HG03442 (cell line): Measurements from ENCODE around the gene SRSF3.

Source experiments
- ATAC-seq: cut with Tn5 transposase; IDR thresholded peaks from one replicate; pipeline ENCODE4 v1.9.1; 2021; ENCODE audit warnings: mild to moderate bottlenecking, moderate library complexity; ENCODE audit not compliant: unreplicated experiment

Gene SRSF3

DNA sequence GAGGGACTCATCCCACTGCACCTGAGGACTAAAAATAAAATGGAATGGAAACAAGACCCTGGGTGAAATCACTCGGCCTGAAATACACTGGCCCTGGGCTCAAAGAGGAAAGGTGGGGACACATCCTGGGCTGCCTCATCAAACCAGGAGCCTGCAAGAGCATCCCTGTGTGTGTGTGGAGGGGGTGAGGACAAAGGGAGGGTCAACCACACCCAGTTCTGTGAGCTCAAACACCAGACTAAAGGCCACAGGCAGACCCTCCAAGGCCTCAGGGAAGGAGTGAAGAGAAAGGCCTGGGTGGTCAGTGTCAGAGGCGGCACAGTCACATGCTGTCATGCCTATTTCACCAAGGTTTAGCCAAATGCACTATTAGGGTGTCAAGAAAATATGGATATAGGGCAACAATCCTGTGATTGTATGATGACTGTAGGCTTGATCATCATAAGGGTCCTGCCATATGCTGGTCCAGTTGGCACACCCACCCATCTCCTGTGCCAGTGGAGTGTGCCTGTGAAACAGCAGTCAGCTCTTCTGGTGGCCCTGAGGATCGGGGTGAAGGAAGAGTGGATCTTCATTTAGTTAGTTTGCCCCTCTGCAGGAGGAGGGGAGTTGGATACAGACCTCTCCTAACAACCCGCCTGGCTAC is 28.9 kb downstream of the SRSF3 start:
- no peak for ATAC-seq

DNA sequence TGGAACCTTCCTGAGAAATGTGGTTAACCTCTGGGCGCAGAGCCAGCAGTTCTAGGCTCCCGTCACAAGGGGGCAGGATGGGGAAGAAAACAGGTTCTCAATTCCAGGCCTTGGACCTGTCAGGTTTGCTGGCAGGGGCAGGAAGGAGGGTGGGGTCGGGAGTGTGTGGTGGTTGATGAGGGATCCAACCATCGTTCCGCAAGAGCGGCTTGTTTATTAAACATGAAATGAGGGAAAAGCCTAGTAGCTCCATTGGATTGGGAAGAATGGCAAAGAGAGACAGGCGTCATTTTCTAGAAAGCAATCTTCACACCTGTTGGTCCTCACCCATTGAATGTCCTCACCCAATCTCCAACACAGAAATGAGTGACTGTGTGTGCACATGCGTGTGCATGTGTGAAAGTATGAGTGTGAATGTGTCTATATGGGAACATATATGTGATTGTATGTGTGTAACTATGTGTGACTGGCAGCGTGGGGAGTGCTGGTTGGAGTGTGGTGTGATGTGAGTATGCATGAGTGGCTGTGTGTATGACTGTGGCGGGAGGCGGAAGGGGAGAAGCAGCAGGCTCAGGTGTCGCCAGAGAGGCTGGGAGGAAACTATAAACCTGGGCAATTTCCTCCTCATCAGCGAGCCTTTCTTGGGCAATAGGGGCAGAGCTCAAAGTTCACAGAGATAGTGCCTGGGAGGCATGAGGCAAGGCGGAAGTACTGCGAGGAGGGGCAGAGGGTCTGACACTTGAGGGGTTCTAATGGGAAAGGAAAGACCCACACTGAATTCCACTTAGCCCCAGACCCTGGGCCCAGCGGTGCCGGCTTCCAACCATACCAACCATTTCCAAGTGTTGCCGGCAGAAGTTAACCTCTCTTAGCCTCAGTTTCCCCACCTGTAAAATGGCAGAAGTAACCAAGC is 29.6 kb downstream of the SRSF3 start:
- no peak for ATAC-seq

DNA sequence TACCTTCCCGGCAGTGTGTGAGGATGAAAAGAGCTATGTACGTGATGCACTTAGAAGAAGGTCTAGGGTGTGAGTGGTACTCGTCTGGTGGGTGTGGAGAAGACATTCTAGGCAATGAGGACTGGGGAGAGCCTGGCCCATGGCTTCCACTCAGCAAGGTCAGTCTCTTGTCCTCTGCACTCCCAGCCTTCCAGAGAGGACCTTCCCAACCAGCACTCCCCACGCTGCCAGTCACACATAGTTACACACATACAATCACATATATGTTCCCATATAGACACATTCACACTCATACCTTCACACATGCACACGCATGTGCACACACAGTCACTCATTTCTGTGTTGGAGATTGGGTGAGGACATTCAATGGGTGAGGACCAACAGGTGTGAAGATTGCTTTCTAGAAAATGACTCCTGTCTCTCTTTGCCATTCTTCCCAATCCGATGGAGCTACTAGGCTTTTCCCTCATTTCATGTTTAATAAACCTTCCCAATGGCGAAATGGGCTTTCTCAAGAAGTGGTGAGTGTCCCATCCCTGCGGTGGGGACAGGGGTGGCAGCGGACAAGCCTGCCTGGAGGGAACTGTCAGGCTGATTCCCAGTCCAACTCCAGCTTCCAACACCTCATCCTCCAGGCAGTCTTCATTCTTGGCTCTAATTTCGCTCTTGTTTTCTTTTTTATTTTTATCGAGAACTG is 30.4 kb downstream of the SRSF3 start:
- ATAC-seq = no peak

DNA sequence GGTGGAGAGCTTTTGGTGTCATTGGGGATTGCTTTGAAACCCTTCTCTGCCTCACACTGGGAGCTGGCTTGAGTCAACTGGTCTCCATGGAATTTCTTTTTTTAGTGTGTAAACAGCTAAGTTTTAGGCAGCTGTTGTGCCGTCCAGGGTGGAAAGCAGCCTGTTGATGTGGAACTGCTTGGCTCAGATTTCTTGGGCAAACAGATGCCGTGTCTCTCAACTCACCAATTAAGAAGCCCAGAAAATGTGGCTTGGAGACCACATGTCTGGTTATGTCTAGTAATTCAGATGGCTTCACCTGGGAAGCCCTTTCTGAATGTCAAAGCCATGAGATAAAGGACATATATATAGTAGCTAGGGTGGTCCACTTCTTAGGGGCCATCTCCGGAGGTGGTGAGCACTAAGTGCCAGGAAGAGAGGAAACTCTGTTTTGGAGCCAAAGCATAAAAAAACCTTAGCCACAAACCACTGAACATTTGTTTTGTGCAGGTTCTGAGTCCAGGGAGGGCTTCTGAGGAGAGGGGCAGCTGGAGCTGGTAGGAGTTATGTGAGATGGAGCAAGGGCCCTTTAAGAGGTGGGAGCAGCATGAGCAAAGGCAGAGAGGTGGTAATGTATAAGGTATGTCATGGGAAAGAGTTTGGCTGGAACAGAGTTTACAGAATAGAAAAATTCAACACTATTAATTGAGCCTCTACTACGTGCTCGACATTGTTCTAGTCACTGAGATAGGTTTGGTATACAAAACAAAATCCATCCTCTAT is 31.2 kb downstream of the SRSF3 start:
- ATAC-seq = no peak

DNA sequence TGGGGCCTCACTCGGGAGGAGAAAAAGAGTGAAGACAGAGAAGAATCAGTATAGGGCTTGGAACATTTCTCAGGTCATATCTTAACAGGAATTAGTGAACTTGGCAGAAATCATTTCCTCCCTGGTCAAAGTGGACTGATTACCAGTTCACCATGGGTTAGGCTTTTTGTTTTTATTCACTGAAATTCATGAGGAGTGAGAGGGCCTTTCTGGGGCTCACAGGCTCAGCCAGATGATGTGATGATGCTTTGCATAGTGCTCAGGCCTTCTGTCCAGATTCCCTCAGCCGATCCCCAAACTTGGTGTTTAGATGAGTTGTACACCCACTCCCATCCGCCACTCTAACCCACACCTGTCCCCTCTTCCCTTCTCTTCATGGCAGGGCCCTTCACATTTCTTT is 32.5 kb downstream of the SRSF3 start:
- ATAC-seq = no peak

DNA sequence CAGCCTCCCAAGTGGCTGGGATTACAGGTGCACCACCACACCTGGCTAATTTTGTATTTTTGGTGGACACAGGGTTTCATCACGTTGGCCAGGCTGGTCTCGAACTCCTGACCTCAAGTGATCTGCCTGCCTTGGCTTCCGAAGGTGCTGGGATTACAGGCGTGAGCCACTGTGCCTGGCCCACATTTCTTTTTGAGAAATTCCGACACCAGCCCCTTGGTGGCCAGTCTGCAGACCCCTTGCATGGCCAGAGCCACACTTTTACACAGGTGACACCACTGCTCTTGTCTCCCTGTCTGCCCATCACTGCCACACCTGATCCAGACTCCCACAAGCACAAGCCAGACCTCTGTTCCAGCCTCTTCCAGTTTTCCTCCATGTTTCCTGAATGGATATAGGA is 33.0 kb downstream of the SRSF3 start:
- ATAC-seq = no peak

DNA sequence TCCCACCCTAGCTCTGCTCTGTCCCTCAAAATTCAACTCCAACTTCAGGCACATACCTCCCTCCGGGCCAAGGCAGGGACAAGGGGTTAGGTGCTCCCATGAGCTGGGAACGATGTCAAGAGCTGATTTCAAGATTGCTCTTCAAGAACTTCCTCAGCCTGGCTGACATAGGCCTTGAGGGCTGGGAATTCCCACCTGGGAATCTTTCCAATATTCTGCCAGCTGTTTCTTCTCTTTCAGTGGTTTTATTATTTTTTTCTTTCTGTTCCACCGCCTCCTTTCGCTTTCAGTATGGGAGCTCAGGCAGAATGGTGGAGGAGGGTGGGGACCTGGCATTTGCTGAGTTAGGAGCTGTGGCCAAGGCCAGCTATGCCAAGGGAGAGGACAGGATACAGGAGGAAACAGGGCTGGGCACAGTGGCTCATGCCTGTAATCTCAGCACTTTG is 33.7 kb downstream of the SRSF3 start:
- ATAC-seq = no peak

DNA sequence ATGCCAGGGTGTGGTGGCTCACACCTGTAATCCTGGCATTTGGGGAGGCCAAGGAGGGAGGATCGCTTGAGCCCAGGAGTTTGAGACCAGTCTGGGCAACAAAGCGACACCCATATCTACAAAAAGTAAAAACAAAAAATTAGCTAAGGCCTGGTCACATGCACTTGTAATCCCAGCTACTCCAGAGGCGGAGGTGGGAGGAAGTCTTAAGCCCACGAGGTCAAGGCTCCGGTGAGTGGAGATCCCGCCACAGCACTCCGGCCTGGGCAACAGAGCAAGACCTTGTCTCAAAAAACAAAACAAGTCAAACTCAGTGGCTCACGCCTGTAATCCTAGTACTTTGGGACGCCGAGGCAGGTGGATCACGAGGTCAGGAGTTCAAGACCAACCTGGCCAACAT is 35.6 kb downstream of the SRSF3 start:
- no peak for ATAC-seq

DNA sequence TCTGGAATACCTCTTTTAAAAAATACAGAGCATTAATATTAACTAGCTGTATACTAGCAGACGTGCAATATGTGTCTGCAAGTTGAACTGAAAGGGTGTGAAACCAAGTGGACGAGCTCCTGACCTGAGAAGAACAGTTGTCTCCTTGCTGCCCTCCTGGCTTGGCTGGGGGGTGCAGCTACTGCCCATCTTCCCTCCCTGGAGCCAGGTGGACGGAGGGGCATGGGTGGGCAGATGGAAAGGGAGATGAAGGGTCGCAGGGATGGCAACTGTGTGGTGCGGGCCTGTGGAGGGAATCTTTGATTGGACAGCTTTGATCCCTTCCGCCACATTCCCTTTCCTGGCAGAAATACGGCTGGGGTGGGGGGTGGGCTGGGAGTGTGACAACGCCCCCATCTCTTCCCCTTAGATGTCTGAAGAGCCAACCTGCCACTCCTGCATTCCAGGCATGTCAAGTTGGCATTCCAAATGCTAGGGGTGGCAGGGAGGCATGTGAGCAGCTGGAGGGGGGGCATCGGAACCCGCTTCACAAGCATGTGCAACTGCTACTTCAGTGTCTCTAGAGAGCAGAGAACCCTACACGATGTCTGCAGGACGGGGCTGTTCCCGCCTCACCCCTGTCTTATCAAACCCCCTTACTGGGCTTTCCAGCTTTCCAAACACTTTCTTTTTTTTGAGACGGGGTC is 37.3 kb downstream of the SRSF3 start:
- ATAC-seq = no peak

DNA sequence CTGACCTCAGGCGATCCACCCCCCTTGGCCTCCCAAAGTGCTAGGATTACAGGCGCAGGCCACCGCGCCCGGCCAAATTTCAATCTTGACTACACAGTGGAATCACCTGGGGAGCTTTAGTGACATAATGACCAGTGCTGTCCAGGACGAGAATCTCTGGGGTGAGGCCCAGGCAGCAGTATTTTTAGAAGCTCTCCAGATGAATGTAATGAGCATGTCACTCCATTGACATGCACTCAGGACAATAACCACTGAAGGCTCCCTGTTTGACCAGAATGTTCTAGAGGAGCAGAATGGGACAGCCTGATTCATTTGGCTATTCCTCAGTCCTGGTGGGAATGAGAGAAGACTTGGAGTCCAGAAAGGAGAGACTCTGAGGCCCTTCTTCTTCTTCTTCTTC is 39.2 kb downstream of the SRSF3 start:
- no peak for ATAC-seq

DNA sequence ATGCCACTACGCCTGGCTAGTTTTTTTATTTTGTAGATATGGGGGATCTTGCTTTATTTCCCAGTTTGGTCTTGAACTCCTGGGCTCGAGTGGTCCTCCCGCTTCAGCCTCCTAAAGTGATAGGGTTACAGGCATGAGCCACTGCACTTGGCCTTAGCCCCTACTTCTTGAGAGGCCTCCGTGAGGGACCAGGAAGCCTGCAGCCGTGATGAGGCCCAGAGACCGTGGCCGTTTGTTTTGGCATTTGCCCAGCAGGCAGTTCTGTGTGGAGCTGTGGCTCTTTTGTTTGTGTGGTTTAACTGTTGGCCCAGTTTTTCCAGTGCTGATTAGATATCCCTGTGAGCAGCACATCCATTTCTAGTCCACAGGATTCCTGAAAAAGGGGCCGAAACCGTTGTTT is 39.8 kb downstream of the SRSF3 start:
- ATAC-seq = no peak

DNA sequence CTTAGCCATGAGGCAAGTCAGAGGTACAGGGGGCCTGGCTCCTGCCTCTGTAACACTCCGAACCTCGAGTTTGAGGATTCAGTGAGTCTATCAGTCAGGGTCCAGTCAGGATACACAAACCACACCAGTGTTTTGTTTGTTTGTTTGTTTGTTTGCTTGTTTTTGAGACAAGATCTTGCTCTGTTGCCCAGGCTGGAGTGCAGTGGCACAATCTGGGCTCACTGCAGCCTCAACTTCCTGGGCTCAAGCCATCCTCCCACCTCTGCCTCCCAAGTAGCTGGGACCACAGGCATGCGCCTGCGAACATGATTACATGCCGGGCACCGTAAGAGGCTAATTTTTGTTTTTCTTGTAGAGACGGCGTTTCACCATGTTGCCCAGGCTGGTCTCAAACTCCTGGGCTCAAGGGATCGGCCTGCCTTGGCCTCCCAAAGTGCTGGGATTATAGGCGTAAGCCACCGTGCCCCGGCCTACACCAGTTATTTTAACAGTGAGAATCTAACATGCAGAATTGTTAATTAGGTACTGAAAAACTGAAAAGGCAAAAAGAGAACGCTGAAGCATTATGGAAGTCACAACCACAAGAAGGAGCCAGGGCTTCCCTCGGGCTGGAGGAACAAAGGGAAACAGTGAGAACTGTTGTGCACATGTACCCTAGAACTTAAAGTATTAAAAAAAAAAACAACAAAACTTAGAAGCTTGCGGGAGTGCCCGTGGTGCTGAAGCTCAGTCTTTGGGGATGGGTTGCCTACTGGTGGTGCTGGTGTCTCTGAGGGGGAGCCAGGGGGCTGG is 40.4 kb downstream of the SRSF3 start:
- no peak for ATAC-seq

DNA sequence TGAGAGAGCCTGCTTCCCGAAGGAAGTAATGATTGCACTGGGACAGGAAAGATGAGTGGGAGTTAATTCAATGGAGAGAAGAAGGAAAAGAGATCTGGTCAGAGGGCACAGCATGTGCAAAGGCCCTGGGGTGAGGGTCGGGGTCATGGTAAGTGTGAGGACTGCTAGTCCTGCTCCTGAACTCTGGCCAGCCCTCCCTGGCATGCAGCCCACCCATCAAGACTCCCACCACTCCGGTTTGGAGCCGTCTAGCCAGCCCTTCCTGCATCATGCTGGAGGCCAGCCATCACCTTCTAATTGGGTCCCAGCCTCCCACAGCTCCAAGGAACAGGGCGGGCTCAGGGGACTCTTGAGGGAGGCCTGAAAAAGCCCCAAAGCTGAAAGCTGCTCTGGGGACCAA is 42.1 kb downstream of the SRSF3 start:
- no peak for ATAC-seq

DNA sequence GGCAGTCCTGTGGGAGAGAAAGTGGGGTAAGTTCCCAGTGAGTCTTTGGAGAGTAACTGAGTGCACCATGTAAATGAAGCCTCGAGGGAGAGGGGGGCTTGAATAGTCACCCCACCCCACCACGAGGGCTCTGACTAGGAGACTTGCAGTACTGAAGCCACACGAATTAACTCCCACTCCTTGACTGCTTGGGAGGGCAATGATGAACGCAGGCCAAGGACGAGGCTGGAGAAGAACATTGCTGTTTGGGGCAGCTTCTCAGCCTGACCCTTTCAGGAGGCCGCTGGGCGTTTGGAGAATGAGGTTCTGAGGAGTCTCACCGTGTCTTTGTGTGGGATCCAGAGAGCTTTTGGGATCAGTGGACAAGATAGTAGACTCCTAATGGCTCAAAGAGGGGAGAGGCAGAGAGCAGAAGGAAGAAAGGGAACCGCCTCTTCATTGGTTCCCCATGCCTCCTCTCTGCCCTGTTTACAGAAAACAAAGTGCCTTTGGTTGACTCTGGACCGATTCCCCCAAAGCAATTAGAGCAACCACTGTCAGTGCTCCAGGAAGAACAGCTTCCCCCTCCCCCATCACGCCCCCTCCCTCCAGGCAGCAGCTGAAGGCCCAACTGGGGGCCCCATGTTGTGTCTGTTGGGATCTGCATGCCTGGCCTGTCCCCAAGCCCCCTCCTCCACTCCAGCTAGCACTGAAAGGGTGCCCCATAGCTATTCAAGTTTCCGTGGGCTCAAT is 42.7 kb downstream of the SRSF3 start:
- no peak for ATAC-seq

DNA sequence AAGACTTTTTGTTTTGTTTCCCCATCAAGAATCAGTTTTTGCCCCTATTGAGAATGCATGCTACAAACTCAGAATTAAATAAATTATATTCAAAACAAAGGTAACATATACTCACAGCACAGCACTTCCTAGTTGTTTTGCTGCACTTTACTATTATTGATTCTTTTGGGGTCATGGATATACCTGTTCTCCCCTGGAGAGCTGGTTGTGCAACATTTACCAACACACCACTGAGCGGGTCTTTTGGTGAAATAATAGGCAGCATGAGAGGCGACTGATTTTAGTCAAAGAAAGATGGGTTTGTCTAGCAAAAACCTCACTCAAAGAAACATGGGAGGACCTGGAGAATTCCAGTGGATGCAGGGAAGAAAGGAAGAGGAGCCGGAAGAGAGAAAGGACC is 44.4 kb downstream of the SRSF3 start:
- no peak for ATAC-seq

DNA sequence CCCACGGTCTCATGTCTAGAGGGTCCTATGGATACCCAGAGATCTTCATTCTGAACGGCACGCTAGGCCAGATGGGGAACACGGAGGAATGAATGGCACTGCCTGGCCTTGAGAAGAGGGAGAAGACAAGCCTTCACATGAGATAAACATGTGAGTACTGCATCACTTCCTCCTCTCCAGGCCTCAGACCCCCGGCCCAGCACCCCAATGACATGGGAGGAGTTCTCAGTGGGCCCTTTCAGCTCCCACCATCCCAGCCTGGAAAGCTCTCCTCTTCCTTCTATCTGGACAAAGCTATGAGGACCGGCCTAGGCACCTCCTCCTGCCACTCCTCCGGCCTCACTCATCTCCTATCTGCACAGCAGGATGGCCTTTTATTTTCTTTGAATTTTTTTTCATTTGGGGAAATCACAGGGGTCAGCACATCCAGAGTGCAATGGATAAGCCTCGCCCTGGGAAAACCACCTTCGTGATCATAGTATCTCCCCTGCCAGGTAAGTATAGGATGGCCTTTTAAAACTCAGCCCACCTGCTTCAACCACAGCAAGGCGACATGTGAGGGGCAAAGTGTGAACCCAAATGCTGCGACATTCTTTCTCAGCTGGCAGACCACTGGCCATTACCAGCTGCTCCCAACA is 45.1 kb downstream of the SRSF3 start:
- no peak for ATAC-seq

DNA sequence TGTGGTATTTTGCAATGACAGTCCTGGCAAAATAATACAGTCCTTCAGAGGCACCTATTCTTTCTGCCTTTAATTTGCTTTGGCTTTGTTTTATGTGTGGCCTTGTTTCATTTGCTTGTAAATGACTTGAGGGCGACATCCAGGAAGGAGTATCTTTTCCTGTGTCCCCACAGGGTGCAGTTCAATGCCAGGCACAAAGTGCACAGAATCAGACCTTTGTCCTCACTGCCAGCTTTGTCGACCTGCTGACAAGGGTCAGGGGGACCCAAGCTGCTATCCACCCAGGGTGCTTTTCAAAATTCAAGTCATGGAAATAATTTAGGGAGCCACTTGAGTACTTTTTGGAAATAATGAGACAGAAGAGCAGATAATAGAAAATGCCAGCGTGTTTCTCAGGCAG is 47.4 kb downstream of the SRSF3 start:
- no peak for ATAC-seq
